GM21786 (cell line): Measurements from ENCODE around the gene ASPG.

Source experiments
- ATAC-seq: cut with Tn5 transposase; IDR thresholded peaks from one replicate; pipeline ENCODE4 v1.9.1; 2021; ENCODE audit not compliant: unreplicated experiment

Gene ASPG

GRCh38 chr14:104134061-104134965 is 48.8 kb downstream of the ASPG start:
- no peak for ATAC-seq

- no peak for ATAC-seq
Measured at GRCh38 chr14:104135121-104135903, 49.8 kb downstream of the ASPG start.

GRCh38 chr14:104135904-104136471 is 50.5 kb downstream of the ASPG start:
- ATAC-seq = no peak

- ATAC-seq = no peak
Measured at GRCh38 chr14:104136472-104137296, 51.2 kb downstream of the ASPG start.

GRCh38 chr14:104137297-104138097 is 52.0 kb downstream of the ASPG start:
- no peak for ATAC-seq

- ATAC-seq = no peak
Measured at GRCh38 chr14:104138098-104138717, 52.7 kb downstream of the ASPG start, which contains the start of gene KIF26A. TSS of gene KIF26A (plus strand) at chr14:104138587. CDS start at chr14:104138723, 136 bp downstream.

GRCh38 chr14:104138718-104139459 is 53.4 kb downstream of the ASPG start:
- ATAC-seq = no peak

GRCh38 chr14:104139460-104140212 is 54.1 kb downstream of the ASPG start:
- ATAC-seq = no peak

- ATAC-seq = no peak
Measured at GRCh38 chr14:104140213-104140462, 54.6 kb downstream of the ASPG start.

- ATAC-seq = no peak
Measured at GRCh38 chr14:104140463-104141331, 55.2 kb downstream of the ASPG start.

- ATAC-seq = no peak
Measured at GRCh38 chr14:104141621-104142091, 56.2 kb downstream of the ASPG start.

GRCh38 chr14:104142136-104142945 is 56.8 kb downstream of the ASPG start:
- no peak for ATAC-seq

- no peak for ATAC-seq
Measured at GRCh38 chr14:104142946-104143470, 57.5 kb downstream of the ASPG start.

GRCh38 chr14:104143521-104144452 is 58.3 kb downstream of the ASPG start:
- no peak for ATAC-seq

GRCh38 chr14:104144453-104144790 is 58.9 kb downstream of the ASPG start:
- no peak for ATAC-seq
